Left renal cortex interstitium (tissue), 4 donors: Measurements from ENCODE around the gene EPHB2. TPM values are rescaled to one million over a fixed set of nuclear protein-coding genes. Genes with fewer than 3 reads are reported as not detected.
"Not testable (repeated sequence)": the region's sequence is repeated elsewhere in the genome, so short reads cannot be mapped to it uniquely, and the experiment has no call there.

Experiments
- DNase-seq, 4 donors: peaks; one replicate each; pipeline ENCODE4 v3.0.0-alpha.2; 2013; ENCODE audit warnings: low read depth in 4 of 4, low spot score in 2 of 4, missing footprints in 1 of 4
- polyA plus RNA-seq, 4 donors: library from polyadenylated mRNA; unstranded; fragments of 120-200 nt; gene quantifications; one replicate each; pipeline ENCODE4 v1.2.1, GENCODE V29; 2013; ENCODE audit not compliant: insufficient read length in 4 of 4

EPHB2 gene
- polyA plus RNA-seq, 4 donors: 9.5 to 15.4 (median 12.6) TPM

GRCh38 chr1:22830041-22830566, 119.5 kb downstream of the EPHB2 start:
- DNase-seq: no peak

GRCh38 chr1:22830757-22831340, 120.2 kb downstream of the EPHB2 start:
- DNase-seq: no peak

- no peak for DNase-seq
These were observed 121.2 kb downstream of the EPHB2 start for GRCh38 chr1:22831729-22832413.

- DNase-seq: no peak
These were observed 121.8 kb downstream of the EPHB2 start for GRCh38 chr1:22832414-22832786.

GRCh38 chr1:22833699-22834098, 123.1 kb downstream of the EPHB2 start:
- DNase-seq: no peak

- not testable (repeated sequence) for DNase-seq
These were observed 123.8 kb downstream of the EPHB2 start for GRCh38 chr1:22834420-22834819.

GRCh38 chr1:22835636-22836319, 125.1 kb downstream of the EPHB2 start:
- DNase-seq: no peak

GRCh38 chr1:22836850-22837249, 126.2 kb downstream of the EPHB2 start:
- no peak for DNase-seq

- DNase-seq: no peak
These were observed 126.7 kb downstream of the EPHB2 start for GRCh38 chr1:22837332-22837731.

GRCh38 chr1:22838965-22839364, 128.3 kb downstream of the EPHB2 start:
- no peak for DNase-seq

- DNase-seq: no peak
These were observed 129.2 kb downstream of the EPHB2 start for GRCh38 chr1:22839806-22840205.

- no peak for DNase-seq
These were observed 130.5 kb downstream of the EPHB2 start for GRCh38 chr1:22841142-22841541.

GRCh38 chr1:22841860-22842281, 131.2 kb downstream of the EPHB2 start:
- no peak for DNase-seq

- DNase-seq: not testable (repeated sequence)
These were observed 133.0 kb downstream of the EPHB2 start for GRCh38 chr1:22843441-22844183.

GRCh38 chr1:22844621-22845020, 134.0 kb downstream of the EPHB2 start:
- no peak for DNase-seq

GRCh38 chr1:22845398-22845935, 134.8 kb downstream of the EPHB2 start:
- DNase-seq: no peak

- no peak for DNase-seq
These were observed 135.8 kb downstream of the EPHB2 start for GRCh38 chr1:22846458-22846857.

- DNase-seq: no peak
These were observed 136.6 kb downstream of the EPHB2 start for GRCh38 chr1:22847249-22847648.

- no peak for DNase-seq
These were observed 137.1 kb downstream of the EPHB2 start for GRCh38 chr1:22847709-22848108.

- DNase-seq: no peak
These were observed 137.8 kb downstream of the EPHB2 start for GRCh38 chr1:22848405-22848804.

GRCh38 chr1:22849770-22850169, 139.1 kb downstream of the EPHB2 start:
- no peak for DNase-seq
